ENCODE data around the gene CXCL1.

CXCL1 gene

GRCh38 chr4:73851293-73851692 lies 17.9 kb upstream of the CXCL1 start:
- DNase-seq (ENCODE audit: low read depth in 2 of 2) = no peak

GRCh38 chr4:73852771-73853170 lies 16.4 kb upstream of the CXCL1 start:
- no peak for DNase-seq (ENCODE audit: low read depth in 2 of 2)

- DNase-seq (ENCODE audit: low read depth in 2 of 2) = no peak
Measured at GRCh38 chr4:73853246-73853704, 15.9 kb upstream of the CXCL1 start, which contains the start of gene PF4V1. Gene PF4V1, plus strand, starts transcription at chr4:73853296. Its CDS starts 67 bp downstream, at chr4:73853363.

- DNase-seq (ENCODE audit: low read depth in 2 of 2) = no peak
Measured at GRCh38 chr4:73853718-73854473, 15.3 kb upstream of the CXCL1 start.

- DNase-seq (ENCODE audit: low read depth in 2 of 2) = no peak
Measured at GRCh38 chr4:73855406-73855805, 13.8 kb upstream of the CXCL1 start.

GRCh38 chr4:73856518-73856917 lies 12.7 kb upstream of the CXCL1 start:
- no peak for DNase-seq (ENCODE audit: low read depth in 2 of 2)

GRCh38 chr4:73859614-73860088 lies 9.5 kb upstream of the CXCL1 start:
- DNase-seq (ENCODE audit: low read depth in 2 of 2) = no peak

GRCh38 chr4:73860181-73860580 lies 9.0 kb upstream of the CXCL1 start:
- no peak for DNase-seq (ENCODE audit: low read depth in 2 of 2)

- no peak for DNase-seq (ENCODE audit: low read depth in 2 of 2)
Measured at GRCh38 chr4:73860917-73861316, 8.3 kb upstream of the CXCL1 start.

GRCh38 chr4:73862322-73862721 lies 6.9 kb upstream of the CXCL1 start:
- no peak for DNase-seq (ENCODE audit: low read depth in 2 of 2)

- DNase-seq (ENCODE audit: low read depth in 2 of 2) = no peak
Measured at GRCh38 chr4:73864365-73864764, 4.8 kb upstream of the CXCL1 start.

- no peak for DNase-seq (ENCODE audit: low read depth in 2 of 2)
Measured at GRCh38 chr4:73864961-73865360, 4.2 kb upstream of the CXCL1 start.

GRCh38 chr4:73865431-73866096 lies 3.6 kb upstream of the CXCL1 start:
- DNase-seq (ENCODE audit: low read depth in 2 of 2) = no peak

GRCh38 chr4:73866246-73866645 lies 2.9 kb upstream of the CXCL1 start:
- no peak for DNase-seq (ENCODE audit: low read depth in 2 of 2)

GRCh38 chr4:73867783-73868182 lies 1.4 kb upstream of the CXCL1 start:
- no peak for DNase-seq (ENCODE audit: low read depth in 2 of 2)

GRCh38 chr4:73868206-73869129 lies 725 bp upstream of the CXCL1 start:
- DNase-seq (ENCODE audit: low read depth in 2 of 2) = no peak

GRCh38 chr4:73870260-73870659 lies 1.1 kb downstream of the CXCL1 start:
- DNase-seq (ENCODE audit: low read depth in 2 of 2) = no peak

GRCh38 chr4:73870768-73871167 lies 1.6 kb downstream of the CXCL1 start:
- DNase-seq (ENCODE audit: low read depth in 2 of 2) = peak; percentile 30 to 42

- DNase-seq (ENCODE audit: low read depth in 2 of 2) = no peak
Measured at GRCh38 chr4:73871511-73872310, 2.5 kb downstream of the CXCL1 start.

GRCh38 chr4:73872316-73873108 lies 3.3 kb downstream of the CXCL1 start:
- DNase-seq (ENCODE audit: low read depth in 2 of 2) = no peak
